Vagina (tissue), 2 donors: ENCODE measurements around the gene MKNK1. TPM values are rescaled to one million over a fixed set of nuclear protein-coding genes. Genes with fewer than 3 reads are reported as not detected.

Experiments
- DNase-seq, 2 donors: peaks; one replicate each; pipeline ENCODE4 v3.0.0-alpha.2; 2017; ENCODE audit errors: extremely low spot score in 2 of 2
- H3K27ac ChIP-seq: fragments of 200-600 bp; sonication (generic); one replicate; pipeline ENCODE4 v1.5.1; 2019
- H3K27me3 ChIP-seq: fragments of 200-600 bp; sonication (generic); one replicate; pipeline ENCODE4 v1.5.1; 2019
- H3K36me3 ChIP-seq, 2 donors: fragments of 200-600 bp; sonication (generic); one replicate each; pipeline ENCODE4 v1.5.1; 2017 to 2019
- H3K4me1 ChIP-seq: fragments of 200-600 bp; sonication (generic); one replicate; pipeline ENCODE4 v1.5.1; 2019
- H3K4me3 ChIP-seq, 2 donors: fragments of 200-600 bp; sonication (generic); 1 replicate in 1 of 2; 2 replicates in 1 of 2; pipeline ENCODE4 v1.5.1; 2016 to 2019
- H3K9me3 ChIP-seq: fragments of 200-600 bp; sonication (generic); one replicate; pipeline ENCODE4 v1.5.1; 2019
- CTCF ChIP-seq, 3 experiments: fragments of 450-650 bp in 2 of 3; fragments of 200-600 bp in 1 of 3; sonication (generic) in 1 of 3; IDR thresholded peaks; one replicate each; pipeline ENCODE4 v1.5.1; 2017 to 2019; ENCODE audit warnings: antibody characterized with exemption in 3 of 3, mild to moderate bottlenecking in 2 of 3, moderate library complexity in 2 of 3
- POLR2A ChIP-seq, 2 donors: fragments of 450-650 bp; IDR thresholded peaks; one replicate each; pipeline ENCODE4 v1.6.1; 2017; ENCODE audit warnings: antibody characterized with exemption in 2 of 2, mild to moderate bottlenecking in 2 of 2, moderate library complexity in 2 of 2
- POLR2AphosphoS5 ChIP-seq, 2 donors: sonication (generic); formaldehyde crosslinking; IDR thresholded peaks; one replicate each; pipeline ENCODE4 v1.9.0; 2017; ENCODE audit warnings: antibody characterized with exemption in 2 of 2, mild to moderate bottlenecking in 2 of 2, low read depth in 1 of 2; ENCODE audit not compliant: insufficient read depth in 1 of 2
- intact Hi-C: fragments of 100-400 bp; cut with DNase I; formaldehyde crosslinking; loops from one replicate; pipeline ENCODE4 v1.15.1; 2023
- total RNA-seq: library from RNA; depleted of rRNA; stranded (reverse); fragments of >200 nt; gene quantifications from one replicate; pipeline ENCODE4 v1.2.3, GENCODE V29; 2016

The MKNK1 gene
- total RNA-seq, 1 donor from 2014 or later, result 55.5 TPM

- Histone ChIP-seq H3K27ac (peak overlapping the region; percentile 61), H3K27me3 (no peaks in the 10 kb centered on the region), H3K4me3 (peak overlapping the region; percentile 35 to 40), H3K36me3 (no peaks in the 10 kb centered on the region), H3K9me3 (no peaks in the 10 kb centered on the region), H3K4me1 (peaks cover 4% of the 10 kb centered on the region)
- intact Hi-C loops, result no loop called here
- TF ChIP-seq CTCF (IDR thresholded peaks at IDR 0.05) (peak; percentile 46 to 52 (median 48)), POLR2AphosphoS5 (IDR thresholded peaks at IDR 0.05; ENCODE audit: insufficient read depth in 1 of 2, low read depth in 1 of 2) (no peak)
- no peak for DNase-seq
Measured at GRCh38 chr1:46532498-46533178, 71.4 kb downstream of the MKNK1 start.

GRCh38 chr1:46532095-46532494, 72.0 kb downstream of the MKNK1 start:
- H3K9me3 ChIP-seq, result no peaks in the 10 kb centered on the region
- intact Hi-C loops, result no loop called here
- no peaks in the 10 kb centered on the region for H3K27me3 ChIP-seq

GRCh38 chr1:46530791-46531409, 73.2 kb downstream of the MKNK1 start:
- intact Hi-C loops, result no loop called here
- Histone ChIP-seq H3K9me3 (no peaks in the 10 kb centered on the region), H3K36me3 (no peaks in the 10 kb centered on the region), H3K27me3 (no peaks in the 10 kb centered on the region), H3K4me1 (peaks cover 4% of the 10 kb centered on the region), H3K27ac (no peak overlapping the region), H3K4me3 (no peak overlapping the region)
- DNase-seq, result no peak
- TF ChIP-seq POLR2AphosphoS5 (IDR thresholded peaks at IDR 0.05; ENCODE audit: insufficient read depth in 1 of 2, low read depth in 1 of 2), result no peak
- no peak for TF ChIP-seq POLR2A (IDR thresholded peaks at IDR 0.05)
- TF ChIP-seq CTCF (IDR thresholded peaks at IDR 0.05), result no peak

More at GRCh38 chr1:46532095-46532494, 72.0 kb downstream of the MKNK1 start:
- Histone ChIP-seq H3K4me3 (no peak overlapping the region), H3K27ac (no peak overlapping the region), H3K36me3 (no peaks in the 10 kb centered on the region), H3K4me1 (peaks cover 4% of the 10 kb centered on the region)
- TF ChIP-seq CTCF (IDR thresholded peaks at IDR 0.05) (no peak), POLR2A (IDR thresholded peaks at IDR 0.05) (no peak), POLR2AphosphoS5 (IDR thresholded peaks at IDR 0.05; ENCODE audit: insufficient read depth in 1 of 2, low read depth in 1 of 2) (no peak)
- no peak for DNase-seq

GRCh38 chr1:46530311-46530710, 73.8 kb downstream of the MKNK1 start:
- TF ChIP-seq POLR2A (IDR thresholded peaks at IDR 0.05) (no peak), CTCF (IDR thresholded peaks at IDR 0.05) (no peak)
- Histone ChIP-seq H3K4me3 (no peak overlapping the region), H3K4me1 (peaks cover 4% of the 10 kb centered on the region), H3K27ac (no peak overlapping the region), H3K27me3 (no peaks in the 10 kb centered on the region), H3K9me3 (no peaks in the 10 kb centered on the region), H3K36me3 (no peaks in the 10 kb centered on the region)
- DNase-seq, result no peak
- intact Hi-C loops, result no loop called here

- intact Hi-C loops, result loop anchor here (5.0 kb wide), 2 partner anchors 82 to 122 kb away; no protein-coding TSS in a partner anchor
Measured at GRCh38 chr1:46529031-46529630, 74.9 kb downstream of the MKNK1 start.

More at GRCh38 chr1:46529031-46529630, 74.9 kb downstream of the MKNK1 start:
- Histone ChIP-seq H3K4me3 (no peak overlapping the region), H3K4me1 (peaks cover 4% of the 10 kb centered on the region), H3K27ac (no peak overlapping the region), H3K36me3 (no peaks in the 10 kb centered on the region), H3K9me3 (no peaks in the 10 kb centered on the region), H3K27me3 (no peaks in the 10 kb centered on the region)
- DNase-seq, result no peak
- TF ChIP-seq CTCF (IDR thresholded peaks at IDR 0.05), result no peak
- TF ChIP-seq POLR2AphosphoS5 (IDR thresholded peaks at IDR 0.05; ENCODE audit: insufficient read depth in 1 of 2, low read depth in 1 of 2), result no peak
- no peak for TF ChIP-seq POLR2A (IDR thresholded peaks at IDR 0.05)
